WTC11 (cell line): ENCODE measurements around the gene EGF. TPM values are rescaled to one million over a fixed set of nuclear protein-coding genes. Genes with fewer than 3 reads are reported as not detected.

ENCODE experiments used
- ATAC-seq: fragments of 200-7000 bp; cut with Tn5 transposase; 2 replicates; pipeline ENCODE4 v1.10.0; 2021; ENCODE audit warnings: mild to moderate bottlenecking, moderate library complexity
- Bru-seq: library from RNA; stranded (reverse); fragments of 400-500 nt; gene quantifications from one replicate; lab custom pipeline; 2021; lab: Mats Ljungman, UMichigan
- CTCF ChIA-PET: fragments of 300-600 bp; sonication (Branson Sonifier 250); formaldehyde crosslinking; loops from one replicate; lab custom pipeline; 2021; ENCODE audit warnings: antibody characterized with exemption; lab: Charles Lee
- POLR2A ChIA-PET: fragments of 350-600 bp; sonication (Branson Sonifier 250); formaldehyde crosslinking; loops from one replicate; lab custom pipeline; 2021; ENCODE audit warnings: antibody characterized with exemption; lab: Charles Lee
- DNase-seq: peaks from one replicate; pipeline ENCODE4 v3.0.0; 2021; ENCODE audit warnings: low spot score
- H3K27ac Mint-ChIP-seq: 2 replicates; pipeline ENCODE4 v1.8.0; 2021; ENCODE audit warnings: mixed read lengths
- H3K27me3 Mint-ChIP-seq: 2 replicates; pipeline ENCODE4 v1.8.0; 2021; ENCODE audit warnings: low read depth, mild to moderate bottlenecking, moderate library complexity, mixed read lengths
- H3K36me3 Mint-ChIP-seq: 2 replicates; pipeline ENCODE4 v1.8.0; 2021; ENCODE audit warnings: mixed read lengths
- H3K4me1 Mint-ChIP-seq: 2 replicates; pipeline ENCODE4 v1.8.0; 2022; ENCODE audit warnings: mixed read lengths
- H3K4me3 Mint-ChIP-seq: 2 replicates; pipeline ENCODE4 v1.8.0; 2021; ENCODE audit warnings: mild to moderate bottlenecking, moderate library complexity, mixed read lengths
- H3K9me3 Mint-ChIP-seq: 2 replicates; pipeline ENCODE4 v1.8.0; 2021; ENCODE audit warnings: mixed read lengths
- CBFB ChIP-seq: sonication (generic); formaldehyde crosslinking; IDR thresholded peaks from 2 replicates; pipeline ENCODE4 v1.8.1; 2022; ENCODE audit warnings: mild to moderate bottlenecking, low read depth, missing genetic modification reagents
- HMGXB4 ChIP-seq: sonication (generic); formaldehyde crosslinking; IDR thresholded peaks from 2 replicates; pipeline ENCODE4 v1.8.1; 2023; ENCODE audit warnings: mild to moderate bottlenecking, moderate library complexity, missing genetic modification reagents
- JAZF1 ChIP-seq: fragments of 250-450 bp; sonication (Bioruptor Pico); IDR thresholded peaks from 2 replicates; pipeline ENCODE4 v1.9.0; 2021; ENCODE audit warnings: moderate library complexity, mild to moderate bottlenecking, inconsistent platforms
- NFE2L1 ChIP-seq: sonication (generic); formaldehyde crosslinking; IDR thresholded peaks from 2 replicates; pipeline ENCODE4 v1.8.1; 2023; ENCODE audit warnings: missing genetic modification reagents
- OVOL2 ChIP-seq: fragments of 250-450 bp; sonication (Bioruptor Pico); IDR thresholded peaks from 2 replicates; pipeline ENCODE4 v1.9.0; 2021; ENCODE audit warnings: mild to moderate bottlenecking, borderline replicate concordance
- TCF7 ChIP-seq: sonication (generic); formaldehyde crosslinking; IDR thresholded peaks from 2 replicates; pipeline ENCODE4 v1.8.0; 2022; ENCODE audit warnings: mild to moderate bottlenecking, low read depth, missing genetic modification reagents, moderate library complexity
- TEAD1 ChIP-seq: sonication (generic); formaldehyde crosslinking; IDR thresholded peaks from 2 replicates; pipeline ENCODE4 v1.8.0; 2022; ENCODE audit warnings: mild to moderate bottlenecking, missing genetic modification reagents
- ZMAT4 ChIP-seq: fragments of 250-450 bp; sonication (Bioruptor Pico); IDR thresholded peaks from 2 replicates; pipeline ENCODE4 v1.9.0; 2021; ENCODE audit warnings: mild to moderate bottlenecking
- ZNF121 ChIP-seq: sonication (generic); formaldehyde crosslinking; IDR thresholded peaks from 2 replicates; pipeline ENCODE4 v1.8.0; 2023; ENCODE audit warnings: missing genetic modification reagents
- ZNF281 ChIP-seq: sonication (generic); formaldehyde crosslinking; IDR thresholded peaks from 2 replicates; pipeline ENCODE4 v1.8.0; 2023; ENCODE audit warnings: mild to moderate bottlenecking, missing genetic modification reagents
- ZNF532 ChIP-seq: fragments of 250-450 bp; sonication (Bioruptor Pico); IDR thresholded peaks from 2 replicates; pipeline ENCODE4 v1.9.0; 2021; ENCODE audit warnings: mild to moderate bottlenecking, borderline replicate concordance
- ZNF671 ChIP-seq: fragments of 250-450 bp; sonication (Bioruptor Pico); IDR thresholded peaks from 2 replicates; pipeline ENCODE4 v1.8.0; 2021; ENCODE audit warnings: mild to moderate bottlenecking
- long read RNA-seq, 3 experiments: library from RNA in 1 of 3; library from capped mRNA in 1 of 3; library from polyadenylated mRNA in 1 of 3; unstranded in 2 of 3; stranded (forward) in 1 of 3; transcript quantifications; one replicate each; pipeline ENCODE4 v2.0.0, GENCODE V29; 2021
- total RNA-seq: library from RNA; stranded (reverse); gene quantifications from 3 replicates; pipeline ENCODE4 v1.2.3, GENCODE V29; 2021

The EGF gene
- total RNA-seq (2.5 to 2.6 TPM (median 2.5 TPM) in 3 replicates), Bru-seq, nascent RNA (percentile 45 among the genes with signal in this experiment)
- long read RNA-seq, experiment 1, partial matches to known transcripts = 1 of 3 reads
- long read RNA-seq, experiment 1, other reads (novel, unspliced or antisense) = 2 of 3 reads
- long read RNA-seq, experiment 2, partial matches to known transcripts = 0 of 2 reads
- long read RNA-seq, experiment 2, other reads (novel, unspliced or antisense) = 2 of 2 reads
- long read RNA-seq, experiment 3 = 0 reads

- ChIA-PET CTCF (no interaction called here), POLR2A (no interaction called here)
- H3K4me3 Mint-ChIP-seq = peak within 1 kb of the TSS; percentile 6; the same call in 1 of the 2 replicates
- peak within 1 kb of the TSS; percentile 53 for H3K27ac Mint-ChIP-seq
- no peaks in the 10 kb centered on the region for H3K27me3 Mint-ChIP-seq
- no peaks in the 10 kb centered on the region for H3K9me3 Mint-ChIP-seq
- TF ChIP-seq CBFB (CRISPR knock-in tag) (no peak), NFE2L1 (0 out of 2 replicates have a peak, but pooled peaks have one; percentile 32)
- H3K4me1 Mint-ChIP-seq = peaks cover 41% of the 10 kb centered on the region
- H3K36me3 Mint-ChIP-seq = no peaks in the 10 kb centered on the region
- peak; percentile 67 for ATAC-seq
- no peak for DNase-seq
Measured at GRCh38 chr4:109912706-109913595, at the start of gene EGF. TSS of gene EGF (plus strand) at chr4:109912883. CDS start at chr4:109913336, 453 bp downstream.

- no peaks in the 10 kb centered on the region for H3K4me1 Mint-ChIP-seq
- ATAC-seq (peak; percentile 76), DNase-seq (no peak)
- CTCF ChIA-PET = no interaction called here
- peaks cover 24% of the 10 kb centered on the region for H3K9me3 Mint-ChIP-seq
- H3K36me3 Mint-ChIP-seq = peaks cover 16% of the 10 kb centered on the region
- no peak overlapping the region for H3K27ac Mint-ChIP-seq
- H3K4me3 Mint-ChIP-seq = no peak overlapping the region
- TF ChIP-seq ZNF281 (CRISPR knock-in tag) = no peak
- TF ChIP-seq, all 79 proteins: peak for 0
- no peaks in the 10 kb centered on the region for H3K27me3 Mint-ChIP-seq
- POLR2A ChIA-PET = no interaction called here
Measured at GRCh38 chr4:109864134-109864533, 48.5 kb upstream of the EGF start.

- peaks cover 6% of the 10 kb centered on the region for H3K9me3 Mint-ChIP-seq
- POLR2A ChIA-PET = interaction anchor here (0.6 kb wide), 1 partner anchor 275 kb away, joined by 3 read pairs; no protein-coding TSS in a partner anchor
- no peak overlapping the region for H3K27ac Mint-ChIP-seq
- no peaks in the 10 kb centered on the region for H3K36me3 Mint-ChIP-seq
- no peak for TF ChIP-seq ZMAT4 (CRISPR knock-in tag)
- TF ChIP-seq, all 79 proteins: peak for 0
- Mint-ChIP-seq H3K4me3 (no peak overlapping the region), H3K4me1 (no peaks in the 10 kb centered on the region), H3K27me3 (no peaks in the 10 kb centered on the region)
- DNase-seq = no peak
- CTCF ChIA-PET = no interaction called here
- ATAC-seq = no peak
Measured at GRCh38 chr4:109870061-109870460, 42.6 kb upstream of the EGF start.

- DNase-seq (no peak), ATAC-seq (no peak)
- no peaks in the 10 kb centered on the region for H3K27me3 Mint-ChIP-seq
- no peak overlapping the region for H3K27ac Mint-ChIP-seq
- H3K9me3 Mint-ChIP-seq = peaks cover 13% of the 10 kb centered on the region
- CTCF ChIA-PET = no interaction called here
- H3K36me3 Mint-ChIP-seq = no peaks in the 10 kb centered on the region; the same call in 1 of the 2 replicates
- POLR2A ChIA-PET = no interaction called here
- H3K4me1 Mint-ChIP-seq = no peaks in the 10 kb centered on the region
- H3K4me3 Mint-ChIP-seq = no peak overlapping the region
- TF ChIP-seq ZNF532 (no peak), TEAD1 (CRISPR knock-in tag) (no peak), ZNF121 (CRISPR knock-in tag) (no peak), ZNF671 (no peak), ZNF281 (CRISPR knock-in tag) (no peak), TCF7 (CRISPR knock-in tag) (no peak), HMGXB4 (CRISPR knock-in tag) (no peak), OVOL2 (CRISPR knock-in tag) (no peak), JAZF1 (CRISPR knock-in tag) (no peak)
Measured at GRCh38 chr4:109872065-109872464, 40.6 kb upstream of the EGF start.
